H1 (cell line): ENCODE measurements around the gene DLEC1. TPM values are rescaled to one million over a fixed set of nuclear protein-coding genes. Genes with fewer than 3 reads are reported as not detected.

Experiments
- CREB1 ChIP-seq: IDR thresholded peaks from 2 replicates; pipeline ENCODE4 v1.6.1; 2012; ENCODE audit warnings: inconsistent platforms
- FOSL1 ChIP-seq: IDR thresholded peaks from 2 replicates; pipeline ENCODE4 v1.6.1; 2011; ENCODE audit warnings: mild to moderate bottlenecking, low read depth, low read length, moderate library complexity; ENCODE audit not compliant: insufficient read depth
- SIN3A ChIP-seq, 2 experiments: IDR thresholded peaks in 1 of 2; conservative IDR thresholded peaks in 1 of 2; 2 replicates each; pipeline ENCODE4 v1.6.1; 2011 to 2012; ENCODE audit warnings: low read length in 2 of 2, improper control_type of control experiment in 1 of 2, low read depth in 1 of 2, mild to moderate bottlenecking in 1 of 2
- SIRT6 ChIP-seq: IDR thresholded peaks from one replicate; pipeline ENCODE4 v1.7.1; 2012; ENCODE audit warnings: low read length, inconsistent platforms
- polyA plus RNA-seq, 7 experiments: library from polyadenylated mRNA; depleted of rRNA in 3 of 7; stranded (reverse) in 5 of 7; unstranded in 2 of 7; fragments of >200 nt in 5 of 7; fragments of 200-250 nt in 2 of 7; gene quantifications; 1 replicate in 5 of 7; 2 replicates in 1 of 7; 4 replicates in 1 of 7; pipeline versions ENCODE4 v1.2.1 to v1.2.3, GENCODE V29; 2011 to 2013; ENCODE audit warnings: missing spikeins in 2 of 7, mixed read lengths in 2 of 7
- total RNA-seq: library from RNA; stranded (reverse); fragmentation: NEBNext Ultra II Directional; extraction: Animal tissue kit (Norgen Biotek cat#: 25700); gene quantifications from 2 replicates; pipeline ENCODE4 v1.2.1, GENCODE V29; 2021
- TF ChIP-seq, protein P1 (sequence below): IDR thresholded peaks from 2 replicates; pipeline ENCODE4 v1.6.1; 2011; ENCODE audit warnings: low read depth, mild to moderate bottlenecking, low read length; ENCODE audit not compliant: insufficient read depth

Gene DLEC1
- total and polyA plus RNA-seq, 2 of the 8 experiments (the other 6 are each of a cell fraction or from before 2014, with no cell fraction given), result 0.26 to 0.76 TPM

DNA sequence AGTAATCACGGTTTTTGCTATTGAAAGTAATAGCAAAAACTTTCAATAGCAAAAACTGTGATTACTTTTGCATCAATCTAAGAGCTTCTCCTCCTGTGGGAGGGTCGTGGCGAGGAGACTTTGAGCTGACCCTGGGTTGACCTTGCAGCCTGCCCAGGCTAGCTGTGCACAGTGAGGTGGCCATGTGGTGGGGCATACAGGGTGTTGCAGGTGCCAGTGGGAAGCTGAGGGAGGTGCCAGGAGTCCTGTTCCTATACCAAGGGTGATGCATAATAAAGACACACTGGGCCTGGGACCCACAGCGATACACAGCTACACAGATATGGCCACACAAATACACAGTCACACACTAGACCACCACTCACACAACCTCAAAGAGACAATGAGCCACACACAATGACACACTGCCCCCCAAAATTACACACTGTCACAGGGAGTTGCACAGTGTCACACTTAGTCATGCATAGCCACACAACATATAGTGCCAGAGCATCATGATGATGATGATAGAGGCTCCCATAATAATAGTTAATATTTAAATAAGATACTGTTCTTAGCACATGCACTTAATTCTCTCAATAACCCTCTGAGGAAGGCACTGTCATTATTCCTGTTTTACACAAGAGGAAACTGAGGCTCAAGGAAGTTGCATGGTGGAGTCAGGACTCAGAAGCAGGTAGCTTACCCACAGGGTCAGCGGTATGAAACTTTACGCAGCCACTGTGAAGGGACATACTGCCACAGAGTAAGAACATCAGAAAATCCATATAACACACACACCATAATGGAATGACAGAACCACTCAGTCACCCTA lies 15.9 kb upstream of the DLEC1 start (continued):
- TF ChIP-seq, protein P1, sequence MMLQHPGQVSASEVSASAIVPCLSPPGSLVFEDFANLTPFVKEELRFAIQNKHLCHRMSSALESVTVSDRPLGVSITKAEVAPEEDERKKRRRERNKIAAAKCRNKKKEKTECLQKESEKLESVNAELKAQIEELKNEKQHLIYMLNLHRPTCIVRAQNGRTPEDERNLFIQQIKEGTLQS, result no peak
- TF ChIP-seq FOSL1 (no peak), CREB1 (no peak), SIRT6 (no peak), SIN3A (conservative IDR thresholded peaks at IDR 0.05 in 1 of 2, IDR thresholded peaks at IDR 0.05 in 1 of 2; ENCODE audit: low read depth in 1 of 2, low read length in 2 of 2) (no peak)
